ENCODE measurements around the gene PNCK.

PNCK gene

GRCh38 chrX:153634832-153635231 lies 38.8 kb downstream of the PNCK start:
- TF ChIP-seq GATA3 (IDR thresholded peaks at IDR 0.05; ENCODE audit: low read depth, low read length) (no peak), GATA2 (IDR thresholded peaks at IDR 0.05; ENCODE audit: low read depth, low read length) (no peak)

GRCh38 chrX:153634236-153634635 lies 39.4 kb downstream of the PNCK start:
- TF ChIP-seq GATA2 (IDR thresholded peaks at IDR 0.05; ENCODE audit: low read depth, low read length): no peak
- no peak for TF ChIP-seq GATA3 (IDR thresholded peaks at IDR 0.05; ENCODE audit: low read depth, low read length)

GRCh38 chrX:153633607-153634180 lies 39.9 kb downstream of the PNCK start:
- no peak for TF ChIP-seq GATA2 (IDR thresholded peaks at IDR 0.05; ENCODE audit: low read depth, low read length)
- no peak for TF ChIP-seq GATA3 (IDR thresholded peaks at IDR 0.05; ENCODE audit: low read depth, low read length)

GRCh38 chrX:153633048-153633447 lies 40.6 kb downstream of the PNCK start:
- no peak for TF ChIP-seq GATA3 (IDR thresholded peaks at IDR 0.05; ENCODE audit: low read depth, low read length)
- TF ChIP-seq GATA2 (IDR thresholded peaks at IDR 0.05; ENCODE audit: low read depth, low read length): no peak

GRCh38 chrX:153632595-153632946 lies 41.0 kb downstream of the PNCK start:
- no peak for TF ChIP-seq GATA3 (IDR thresholded peaks at IDR 0.05; ENCODE audit: low read depth, low read length)
- no peak for TF ChIP-seq GATA2 (IDR thresholded peaks at IDR 0.05; ENCODE audit: low read depth, low read length)

- TF ChIP-seq GATA3 (IDR thresholded peaks at IDR 0.05; ENCODE audit: low read depth, low read length) (no peak), GATA2 (IDR thresholded peaks at IDR 0.05; ENCODE audit: low read depth, low read length) (no peak)
These were observed 41.6 kb downstream of the PNCK start for GRCh38 chrX:153631907-153632594.

- TF ChIP-seq GATA2 (IDR thresholded peaks at IDR 0.05; ENCODE audit: low read depth, low read length): no peak
- TF ChIP-seq GATA3 (IDR thresholded peaks at IDR 0.05; ENCODE audit: low read depth, low read length): no peak
These were observed 42.3 kb downstream of the PNCK start for GRCh38 chrX:153631346-153631745.

GRCh38 chrX:153628665-153629064 lies 44.9 kb downstream of the PNCK start:
- TF ChIP-seq GATA2 (IDR thresholded peaks at IDR 0.05; ENCODE audit: low read depth, low read length) (no peak), GATA3 (IDR thresholded peaks at IDR 0.05; ENCODE audit: low read depth, low read length) (no peak)

GRCh38 chrX:153628129-153628528 lies 45.5 kb downstream of the PNCK start:
- TF ChIP-seq GATA2 (IDR thresholded peaks at IDR 0.05; ENCODE audit: low read depth, low read length) (no peak), GATA3 (IDR thresholded peaks at IDR 0.05; ENCODE audit: low read depth, low read length) (no peak)

GRCh38 chrX:153627675-153628111 lies 45.9 kb downstream of the PNCK start:
- TF ChIP-seq GATA3 (IDR thresholded peaks at IDR 0.05; ENCODE audit: low read depth, low read length): no peak
- no peak for TF ChIP-seq GATA2 (IDR thresholded peaks at IDR 0.05; ENCODE audit: low read depth, low read length)

GRCh38 chrX:153626863-153627674 lies 46.5 kb downstream of the PNCK start:
- TF ChIP-seq GATA3 (IDR thresholded peaks at IDR 0.05; ENCODE audit: low read depth, low read length) (no peak), GATA2 (IDR thresholded peaks at IDR 0.05; ENCODE audit: low read depth, low read length) (no peak)

GRCh38 chrX:153626025-153626633 lies 47.5 kb downstream of the PNCK start:
- no peak for TF ChIP-seq GATA2 (IDR thresholded peaks at IDR 0.05; ENCODE audit: low read depth, low read length)

- TF ChIP-seq GATA3 (IDR thresholded peaks at IDR 0.05; ENCODE audit: low read depth, low read length): no peak
- TF ChIP-seq GATA2 (IDR thresholded peaks at IDR 0.05; ENCODE audit: low read depth, low read length): no peak
These were observed 48.2 kb downstream of the PNCK start for GRCh38 chrX:153625271-153626024.

All from SH-SY5Y (cell line).